Osteoblast (primary cell): Measurements from ENCODE around the gene TNFRSF8. TPM values are rescaled to one million over a fixed set of nuclear protein-coding genes. Genes with fewer than 3 reads are reported as not detected.

Experiments used
- DNase-seq: peaks from one replicate; pipeline ENCODE4 v3.0.0; 2011; ENCODE audit warnings: low spot score, mixed read lengths; ENCODE audit not compliant: insufficient read length; ENCODE audit errors: missing footprints
- H2AFZ ChIP-seq: 2 replicates; pipeline ENCODE4 v1.6.0; 2011; ENCODE audit warnings: mild to moderate bottlenecking, low read length
- H3K27ac ChIP-seq: 2 replicates; pipeline ENCODE4 v1.5.1; 2011; ENCODE audit warnings: mild to moderate bottlenecking, low read depth, low read length, moderate library complexity
- H3K27me3 ChIP-seq: 2 replicates; pipeline ENCODE4 v1.6.0; 2012; ENCODE audit warnings: mild to moderate bottlenecking, control low read depth, inconsistent platforms, low read length, moderate library complexity; ENCODE audit not compliant: insufficient read depth
- H3K36me3 ChIP-seq: 2 replicates; pipeline ENCODE4 v1.5.1; 2011; ENCODE audit warnings: mild to moderate bottlenecking, low read length, control low read depth, moderate library complexity; ENCODE audit not compliant: insufficient read depth
- H3K4me1 ChIP-seq: 2 replicates; pipeline ENCODE4 v1.5.1; 2011; ENCODE audit warnings: mild to moderate bottlenecking, low read length, control low read depth, moderate library complexity; ENCODE audit not compliant: insufficient read depth
- H3K4me2 ChIP-seq: 2 replicates; pipeline ENCODE4 v1.6.0; 2011; ENCODE audit warnings: mild to moderate bottlenecking, low read length; ENCODE audit not compliant: insufficient read depth
- H3K4me3 ChIP-seq: fragments of 200-600 bp; sonication (generic); 3 replicates; pipeline ENCODE4 v1.5.1; 2012; ENCODE audit warnings: mild to moderate bottlenecking, low read length, inconsistent platforms; ENCODE audit not compliant: insufficient read depth
- H3K79me2 ChIP-seq: 2 replicates; pipeline ENCODE4 v1.6.0; 2012; ENCODE audit warnings: mild to moderate bottlenecking, low read length, control low read depth, inconsistent platforms; ENCODE audit not compliant: insufficient read depth
- H3K9me3 ChIP-seq: 2 replicates; pipeline ENCODE4 v1.5.1; 2011; ENCODE audit warnings: low read depth, low read length, control low read depth
- H4K20me1 ChIP-seq: 2 replicates; pipeline ENCODE4 v1.6.0; 2012; ENCODE audit warnings: mild to moderate bottlenecking, low read length, control low read depth; ENCODE audit not compliant: insufficient read depth
- CTCF ChIP-seq: IDR thresholded peaks from 2 replicates; pipeline ENCODE4 v1.5.1; 2011; ENCODE audit warnings: mild to moderate bottlenecking, low read depth, low read length, moderate library complexity; ENCODE audit errors: extremely low read depth
- total RNA-seq: library from RNA; depleted of rRNA; stranded (reverse); fragments of >200 nt; gene quantifications from 2 replicates; pipeline ENCODE4 v1.2.3, GENCODE V29; 2012

Gene TNFRSF8
- total RNA-seq, 1 donor: under 0.01 TPM

GRCh38 chr1:12185918-12186678, 123.0 kb downstream of the TNFRSF8 start:
- Histone ChIP-seq H2AFZ (no peak overlapping the region), H3K27ac (no peak overlapping the region)
- DNase-seq: no peak

DNA sequence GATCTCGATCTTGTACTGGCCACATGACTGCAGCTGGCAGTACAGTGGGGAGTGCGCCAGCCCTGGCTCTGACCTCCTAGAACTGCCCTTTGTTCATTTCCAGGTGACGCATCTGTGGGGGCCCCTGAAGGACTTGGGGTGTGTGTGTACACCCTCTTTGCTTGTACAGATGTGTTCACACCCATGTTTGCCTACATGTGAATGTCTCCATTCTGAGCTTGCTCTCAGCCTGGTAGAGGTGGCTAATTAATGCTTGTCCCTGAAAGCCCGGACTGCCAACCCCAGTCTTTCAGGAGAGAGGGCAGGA, 123.5 kb downstream of the TNFRSF8 start:
- Histone ChIP-seq H3K79me2 (peaks cover 56% of the 10 kb centered on the region), H2AFZ (no peak overlapping the region), H4K20me1 (peaks cover 4% of the 10 kb centered on the region), H3K4me3 (no peak overlapping the region), H3K27me3 (no peaks in the 10 kb centered on the region), H3K9me3 (no peaks in the 10 kb centered on the region), H3K36me3 (no peaks in the 10 kb centered on the region), H3K4me2 (no peak overlapping the region), H3K4me1 (peaks cover 22% of the 10 kb centered on the region), H3K27ac (no peak overlapping the region)
- no peak for TF ChIP-seq CTCF
- no peak for DNase-seq

More at GRCh38 chr1:12185918-12186678, 123.0 kb downstream of the TNFRSF8 start:
- Histone ChIP-seq H3K79me2 (peaks cover 56% of the 10 kb centered on the region), H3K4me3 (no peak overlapping the region), H3K27me3 (no peaks in the 10 kb centered on the region), H3K4me1 (peaks cover 22% of the 10 kb centered on the region), H4K20me1 (peaks cover 4% of the 10 kb centered on the region), H3K36me3 (no peaks in the 10 kb centered on the region), H3K4me2 (no peak overlapping the region), H3K9me3 (no peaks in the 10 kb centered on the region)
- no peak for TF ChIP-seq CTCF

DNA sequence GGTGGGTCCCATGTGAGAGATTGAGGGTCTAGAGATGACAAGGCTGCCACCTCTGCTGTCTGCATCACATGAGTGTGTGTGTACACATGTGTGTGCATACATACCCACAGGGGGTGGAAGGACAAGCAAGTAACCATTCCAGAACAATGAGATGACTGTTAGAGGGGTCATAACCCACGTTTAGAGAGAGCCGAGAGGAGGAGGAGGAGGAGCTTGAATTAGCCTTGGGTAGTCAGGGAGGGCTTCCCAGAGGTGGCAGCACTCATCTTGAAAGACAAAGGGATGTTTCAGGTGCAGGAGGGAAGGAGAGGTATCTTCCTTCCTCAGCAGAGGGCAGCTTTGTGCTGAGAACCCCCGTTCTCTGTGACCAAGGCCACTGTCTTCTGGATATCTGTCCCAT, 125.0 kb downstream of the TNFRSF8 start:
- Histone ChIP-seq H2AFZ (no peak overlapping the region), H4K20me1 (peaks cover 4% of the 10 kb centered on the region), H3K27me3 (no peaks in the 10 kb centered on the region), H3K27ac (no peak overlapping the region), H3K79me2 (peaks cover 53% of the 10 kb centered on the region), H3K9me3 (no peaks in the 10 kb centered on the region), H3K4me1 (peaks cover 22% of the 10 kb centered on the region), H3K4me2 (no peak overlapping the region), H3K4me3 (no peak overlapping the region), H3K36me3 (no peaks in the 10 kb centered on the region)
- TF ChIP-seq CTCF: no peak
- DNase-seq: no peak

- H3K36me3 ChIP-seq: peaks cover 5% of the 10 kb centered on the region
- DNase-seq: no peak
- no peaks in the 10 kb centered on the region for H3K9me3 ChIP-seq
- H3K4me2 ChIP-seq: no peak overlapping the region
- peaks cover 20% of the 10 kb centered on the region for H3K4me1 ChIP-seq
- H3K4me3 ChIP-seq: no peak overlapping the region
- H3K79me2 ChIP-seq: peaks cover 53% of the 10 kb centered on the region
- H3K27me3 ChIP-seq: no peaks in the 10 kb centered on the region
- H2AFZ ChIP-seq: no peak overlapping the region
- TF ChIP-seq CTCF: no peak
- H3K27ac ChIP-seq: no peak overlapping the region
- peaks cover 4% of the 10 kb centered on the region for H4K20me1 ChIP-seq
Observed at GRCh38 chr1:12188657-12189327, 125.7 kb downstream of the TNFRSF8 start.
